H9 (cell line): ENCODE measurements around the gene SAG. TPM values are rescaled to one million over a fixed set of nuclear protein-coding genes. Genes with fewer than 3 reads are reported as not detected.
A peak's percentile ranks its signal among the peaks of the same experiment; 100 is the strongest.

ENCODE experiments used
- DNase-seq: peaks from one replicate; pipeline ENCODE4 v3.0.0-alpha.2; 2017
- H2AFZ ChIP-seq: one replicate; pipeline ENCODE4 v1.6.1; 2013; ENCODE audit warnings: mild to moderate bottlenecking, low read length, control low read depth, moderate library complexity
- H2AK5ac ChIP-seq: 2 replicates; pipeline ENCODE4 v1.6.1; 2013; ENCODE audit warnings: low read length, control low read depth, mixed read lengths; ENCODE audit not compliant: insufficient read length
- H2BK120ac ChIP-seq: one replicate; pipeline ENCODE4 v1.6.1; 2013; ENCODE audit warnings: low read depth, mild to moderate bottlenecking, low read length, control low read depth, inconsistent platforms; ENCODE audit not compliant: poor library complexity, severe bottlenecking
- H2BK12ac ChIP-seq: 2 replicates; pipeline ENCODE4 v1.6.1; 2013; ENCODE audit warnings: low read length, control low read depth, mixed read lengths, low read depth; ENCODE audit not compliant: insufficient read length
- H2BK15ac ChIP-seq: 2 replicates; pipeline ENCODE4 v1.6.1; 2013; ENCODE audit warnings: low read depth, low read length, control low read depth
- H2BK20ac ChIP-seq: one replicate; pipeline ENCODE4 v1.6.1; 2013; ENCODE audit warnings: low read depth, mild to moderate bottlenecking, low read length, control low read depth, inconsistent platforms; ENCODE audit not compliant: poor library complexity, severe bottlenecking
- H2BK5ac ChIP-seq: 2 replicates; pipeline ENCODE4 v1.6.1; 2013; ENCODE audit warnings: low read length, control low read depth, mixed read lengths; ENCODE audit not compliant: insufficient read length
- H3K14ac ChIP-seq: 2 replicates; pipeline ENCODE4 v1.6.1; 2013; ENCODE audit warnings: low read length, control low read depth; ENCODE audit not compliant: insufficient read depth
- H3K18ac ChIP-seq: 2 replicates; pipeline ENCODE4 v1.6.1; 2013; ENCODE audit warnings: low read depth, mild to moderate bottlenecking, mixed read lengths, low read length, control low read depth; ENCODE audit not compliant: insufficient read length
- H3K23ac ChIP-seq: 2 replicates; pipeline ENCODE4 v1.6.1; 2013; ENCODE audit warnings: low read length, control low read depth, mixed read lengths, low read depth; ENCODE audit not compliant: insufficient read length
- H3K23me2 ChIP-seq: 2 replicates; pipeline ENCODE4 v1.6.1; 2013; ENCODE audit warnings: low read depth, mild to moderate bottlenecking, mixed read lengths, low read length, control low read depth; ENCODE audit not compliant: insufficient read length, poor library complexity, severe bottlenecking
- H3K27ac ChIP-seq: 2 replicates; pipeline ENCODE4 v1.5.1; 2013; ENCODE audit warnings: low read length, control low read depth, mixed read lengths, low read depth; ENCODE audit not compliant: insufficient read length
- H3K27me3 ChIP-seq: 2 replicates; pipeline ENCODE4 v1.6.1; 2013; ENCODE audit warnings: low read length, control low read depth, inconsistent platforms; ENCODE audit not compliant: insufficient read depth
- H3K4ac ChIP-seq: 2 replicates; pipeline ENCODE4 v1.6.1; 2013; ENCODE audit warnings: low read depth, mild to moderate bottlenecking, control low read depth, inconsistent platforms, low read length, moderate library complexity
- H3K4me1 ChIP-seq: 2 replicates; pipeline ENCODE4 v1.6.1; 2013; ENCODE audit warnings: low read length, control low read depth, inconsistent platforms; ENCODE audit not compliant: insufficient read depth
- H3K4me2 ChIP-seq: 2 replicates; pipeline ENCODE4 v1.6.1; 2013; ENCODE audit warnings: low read length, control low read depth, mixed read lengths; ENCODE audit not compliant: insufficient read length, insufficient read depth
- H3K56ac ChIP-seq: 2 replicates; pipeline ENCODE4 v1.6.1; 2013; ENCODE audit warnings: low read depth, mild to moderate bottlenecking, mixed read lengths, low read length, control low read depth; ENCODE audit not compliant: insufficient read length
- H3K79me1 ChIP-seq: 2 replicates; pipeline ENCODE4 v1.6.1; 2013; ENCODE audit warnings: low read depth, mild to moderate bottlenecking, moderate library complexity, low read length, control low read depth, inconsistent platforms; ENCODE audit not compliant: insufficient read depth, poor library complexity, severe bottlenecking
- H3K79me2 ChIP-seq: 2 replicates; pipeline ENCODE4 v1.6.1; 2013; ENCODE audit warnings: low read length, control low read depth, inconsistent platforms; ENCODE audit not compliant: insufficient read depth
- H3K9ac ChIP-seq: 2 replicates; pipeline ENCODE4 v1.6.1; 2013; ENCODE audit warnings: low read length, control low read depth, mixed read lengths; ENCODE audit not compliant: insufficient read length; ENCODE audit errors: extremely low read depth
- H3K9me3 ChIP-seq: one replicate; pipeline ENCODE4 v1.6.1; 2013; ENCODE audit warnings: low read depth, low read length, inconsistent platforms; ENCODE audit not compliant: control insufficient read depth
- H3T11ph ChIP-seq: one replicate; pipeline ENCODE4 v1.6.1; 2013; ENCODE audit warnings: mild to moderate bottlenecking, low read length, control low read depth, inconsistent platforms
- H4K20me1 ChIP-seq: one replicate; pipeline ENCODE4 v1.6.1; 2013; ENCODE audit not compliant: control insufficient read depth, insufficient read length, insufficient read depth
- H4K5ac ChIP-seq: 2 replicates; pipeline ENCODE4 v1.6.1; 2013; ENCODE audit warnings: low read depth, mild to moderate bottlenecking, mixed read lengths, low read length, control low read depth; ENCODE audit not compliant: insufficient read length
- H4K8ac ChIP-seq: replicated peaks from 2 replicates; pipeline ENCODE4 v1.6.1; 2013; ENCODE audit warnings: low read length, control low read depth, mixed read lengths, low read depth; ENCODE audit not compliant: insufficient read length
- H4K91ac ChIP-seq: 2 replicates; pipeline ENCODE4 v1.6.1; 2013; ENCODE audit warnings: low read depth, mild to moderate bottlenecking, moderate library complexity, mixed read lengths, low read length, control low read depth; ENCODE audit not compliant: insufficient read length
- H3K27ac Mint-ChIP-seq, 3 experiments: 2 replicates in 2 of 3; 3 replicates in 1 of 3; pipeline ENCODE4 v1.8.0; 2020 to 2021; ENCODE audit warnings: mixed read lengths in 3 of 3, mild to moderate bottlenecking in 1 of 3, moderate library complexity in 1 of 3
- H3K27me3 Mint-ChIP-seq: 2 replicates; pipeline ENCODE4 v1.8.0; 2021; ENCODE audit warnings: low read depth, mild to moderate bottlenecking, moderate library complexity, mixed read lengths
- H3K36me3 Mint-ChIP-seq, 3 experiments: 2 replicates in 2 of 3; 3 replicates in 1 of 3; pipeline ENCODE4 v1.8.0; 2020 to 2021; ENCODE audit warnings: low read depth in 3 of 3, mixed read lengths in 3 of 3; ENCODE audit not compliant: insufficient read depth in 1 of 3
- H3K4me1 Mint-ChIP-seq, 2 experiments: 2 replicates each; pipeline ENCODE4 v1.8.0; 2020; ENCODE audit warnings: mixed read lengths in 2 of 2
- H3K4me3 Mint-ChIP-seq, 2 experiments: 2 replicates in 1 of 2; 3 replicates in 1 of 2; pipeline ENCODE4 v1.8.0; 2020 to 2021; ENCODE audit warnings: mild to moderate bottlenecking in 2 of 2, mixed read lengths in 2 of 2, moderate library complexity in 1 of 2
- H3K9me3 Mint-ChIP-seq, 2 experiments: 2 replicates in 1 of 2; 3 replicates in 1 of 2; pipeline ENCODE4 v1.8.0; 2020; ENCODE audit warnings: mild to moderate bottlenecking in 2 of 2, mixed read lengths in 2 of 2, moderate library complexity in 1 of 2
- CTCF ChIP-seq: fragments of 200-600 bp; sonication (generic); conservative IDR thresholded peaks from 3 replicates; pipeline ENCODE4 v1.8.0; 2021; ENCODE audit warnings: antibody characterized with exemption, mild to moderate bottlenecking
- WGBS: extraction: QIAGEN DNeasy Blood & Tissue Kit; methylation state at CpG from one replicate; pipeline ENCODE4 v1.1.7; 2013; ENCODE audit warnings: missing lambda C conversion rate, low lambda C conversion rate, mixed read lengths; ENCODE audit not compliant: insufficient read length; ENCODE audit errors: extremely low coverage; 5-methylcytosine and 5-hydroxymethylcytosine counted together
- total RNA-seq: library from RNA; stranded (reverse); gene quantifications from 2 replicates; pipeline ENCODE4 v1.2.1, GENCODE V29; 2021

SAG gene
- total RNA-seq, 1 experiment from 2014 or later, result not detected

GRCh38 chr2:233289648-233290047 lies 18.0 kb upstream of the SAG start:
- no peak overlapping the region for H2AK5ac ChIP-seq
- no peak overlapping the region for H4K5ac ChIP-seq
- Mint-ChIP-seq H3K27ac (peak overlapping the region in 2 of 3 experiments; percentile 50 to 54; a peak in 2 of 7 replicates), H3K4me3 (no peak overlapping the region), H3K27me3 (no peaks in the 10 kb centered on the region), H3K4me1 (peaks cover 0 to 2% of the 10 kb centered on the region in 2 experiments; a peak in 1 of 4 replicates), H3K9me3 (no peaks in the 10 kb centered on the region), H3K36me3 (peaks cover 54 to 90% (median 79%) of the 10 kb centered on the region in 3 experiments; a peak in 6 of 7 replicates)
- H2BK12ac ChIP-seq, result no peak overlapping the region
- no peak overlapping the region for H3K9ac ChIP-seq
- H3K27me3 ChIP-seq, result no peaks in the 10 kb centered on the region
- no peaks in the 10 kb centered on the region for H3K4me1 ChIP-seq
- DNase-seq, result no peak
- H3K23ac ChIP-seq, result no peak overlapping the region
- H4K20me1 ChIP-seq, result no peaks in the 10 kb centered on the region
- no peaks in the 10 kb centered on the region for H3K23me2 ChIP-seq
- H3K4ac ChIP-seq, result no peak overlapping the region
- WGBS, result no CpG with 5 or more reads among the region's 12 CpGs
- no peak overlapping the region for H3K56ac ChIP-seq
- H3K79me1 ChIP-seq, result no peaks in the 10 kb centered on the region
- H2BK15ac ChIP-seq, result no peak overlapping the region
- H3K4me2 ChIP-seq, result no peak overlapping the region
- H3K14ac ChIP-seq, result no peak overlapping the region
- H3K9me3 ChIP-seq, result no peaks in the 10 kb centered on the region
- no peaks in the 10 kb centered on the region for H3K79me2 ChIP-seq
- H2BK20ac ChIP-seq, result no peak overlapping the region
- no peak overlapping the region for H4K8ac ChIP-seq
- no peak overlapping the region for H4K91ac ChIP-seq
- no peak overlapping the region for H2BK120ac ChIP-seq
- no peak overlapping the region for H3K27ac ChIP-seq
- H2BK5ac ChIP-seq, result no peak overlapping the region
- H2AFZ ChIP-seq, result no peak overlapping the region
- no peak overlapping the region for H3K18ac ChIP-seq
- no peak overlapping the region for H3T11ph ChIP-seq
- no peak for TF ChIP-seq CTCF
